ENCODE measurements around the gene CDC20.

GRCh38 chr1:43325381-43325780 is 33.4 kb upstream of the CDC20 start:
- TF ChIP-seq POLR2A (IDR thresholded peaks at IDR 0.05): no peak
- TF ChIP-seq, protein P1, sequence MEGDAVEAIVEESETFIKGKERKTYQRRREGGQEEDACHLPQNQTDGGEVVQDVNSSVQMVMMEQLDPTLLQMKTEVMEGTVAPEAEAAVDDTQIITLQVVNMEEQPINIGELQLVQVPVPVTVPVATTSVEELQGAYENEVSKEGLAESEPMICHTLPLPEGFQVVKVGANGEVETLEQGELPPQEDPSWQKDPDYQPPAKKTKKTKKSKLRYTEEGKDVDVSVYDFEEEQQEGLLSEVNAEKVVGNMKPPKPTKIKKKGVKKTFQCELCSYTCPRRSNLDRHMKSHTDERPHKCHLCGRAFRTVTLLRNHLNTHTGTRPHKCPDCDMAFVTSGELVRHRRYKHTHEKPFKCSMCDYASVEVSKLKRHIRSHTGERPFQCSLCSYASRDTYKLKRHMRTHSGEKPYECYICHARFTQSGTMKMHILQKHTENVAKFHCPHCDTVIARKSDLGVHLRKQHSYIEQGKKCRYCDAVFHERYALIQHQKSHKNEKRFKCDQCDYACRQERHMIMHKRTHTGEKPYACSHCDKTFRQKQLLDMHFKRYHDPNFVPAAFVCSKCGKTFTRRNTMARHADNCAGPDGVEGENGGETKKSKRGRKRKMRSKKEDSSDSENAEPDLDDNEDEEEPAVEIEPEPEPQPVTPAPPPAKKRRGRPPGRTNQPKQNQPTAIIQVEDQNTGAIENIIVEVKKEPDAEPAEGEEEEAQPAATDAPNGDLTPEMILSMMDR (IDR thresholded peaks at IDR 0.05): no peak
- no peak for TF ChIP-seq EP300 (IDR thresholded peaks at IDR 0.05)
- TF ChIP-seq POLR2AphosphoS5 (IDR thresholded peaks at IDR 0.05): no peak

Measured in gastroesophageal sphincter (tissue), 3 donors.